Activated CD4-positive, alpha-beta memory T cell treated with anti-CD3 and anti-CD28 coated beads, Interleukin-2, amount 10 ng/mL, durations not matched to agents 7 days and 5 days (primary cell): Measurements from ENCODE around the gene RDX. TPM values are rescaled to one million over a fixed set of nuclear protein-coding genes. Genes with fewer than 3 reads are reported as not detected.

Experiments
- total RNA-seq, 2 experiments: library from RNA; stranded (reverse); gene quantifications; one replicate each; pipeline ENCODE4 v1.2.3, GENCODE V29; 2021

Gene RDX
- total RNA-seq, 2 experiments from 2014 or later: 53.5 to 54.4 TPM

Other genes with a start within 250 kb of the RDX start
- 1 to 10 TPM; 3.8 to 4.1 TPM for gene ZC3H12C, start 203.2 kb downstream of the RDX start, total RNA-seq
- gene FDX1, start 133.3 kb upstream of the RDX start, total RNA-seq: 10 to 100 TPM; 10.9 to 11.6 TPM